DND-41 (cell line): ENCODE results near the gene HS3ST3A1.

Experiments used
- CTCF ChIP-seq: IDR thresholded peaks from 2 replicates; pipeline ENCODE4 v1.5.1; 2012; ENCODE audit warnings: borderline replicate concordance, low read length, moderate library complexity, mild to moderate bottlenecking; ENCODE audit not compliant: poor library complexity, severe bottlenecking; ENCODE audit errors: extremely low read depth
- EZH2 ChIP-seq: IDR thresholded peaks from 3 replicates; pipeline ENCODE4 v1.6.1; 2012; ENCODE audit warnings: borderline replicate concordance, low read depth, mild to moderate bottlenecking, moderate library complexity, low read length, inconsistent platforms; ENCODE audit not compliant: severe bottlenecking

GRCh38 chr17:13537167-13537731 is 64.5 kb downstream of the HS3ST3A1 start:
- TF ChIP-seq CTCF: no peak
- TF ChIP-seq EZH2: no peak
